G401 (cell line): ENCODE data around the gene BLOC1S5. TPM values are rescaled to one million over a fixed set of nuclear protein-coding genes. Genes with fewer than 3 reads are reported as not detected.
A peak's percentile ranks its signal among the peaks of the same experiment; 100 is the strongest.
"Not testable (repeated sequence)": the region's sequence is repeated elsewhere in the genome, so short reads cannot be mapped to it uniquely, and the experiment has no call there.

Experiments used
- DNase-seq: peaks from one replicate; pipeline ENCODE4 v3.0.0-alpha.2; 2015; ENCODE audit warnings: low spot score
- in situ Hi-C: cut with HindIII; loops from 2 replicates; pipeline ENCODE4 v1.10.0; 2016; ENCODE audit warnings: low sequenced_read_pairs, mixed read lengths
- total RNA-seq: library from RNA; depleted of rRNA; stranded (reverse); fragments of >200 nt; shearing (Covaris generic); gene quantifications from 2 replicates; pipeline ENCODE4 v1.2.3, GENCODE V29; 2014

BLOC1S5 gene
- total RNA-seq, 1 experiment from 2014 or later, result 40.9 TPM

GRCh38 chr6:8057263-8057662 is 6.9 kb downstream of the BLOC1S5 start:
- no peak for DNase-seq
- in situ Hi-C loops, result no loop called here

GRCh38 chr6:8054276-8054675 is 9.9 kb downstream of the BLOC1S5 start:
- DNase-seq, result no peak
- in situ Hi-C loops, result no loop called here

- in situ Hi-C loops, result no loop called here
- no peak for DNase-seq
Observed at GRCh38 chr6:8047541-8048292, 16.5 kb downstream of the BLOC1S5 start.

- in situ Hi-C loops, DNase-seq: not testable (repeated sequence)
Observed at GRCh38 chr6:8045769-8046168, 18.4 kb downstream of the BLOC1S5 start.

- in situ Hi-C loops, result no loop called here
- DNase-seq, result no peak
Observed at GRCh38 chr6:8043221-8043620, 21.0 kb downstream of the BLOC1S5 start.

GRCh38 chr6:8041913-8042583 is 22.1 kb downstream of the BLOC1S5 start:
- in situ Hi-C loops, result no loop called here
- DNase-seq, result no peak

GRCh38 chr6:8034107-8034506 is 30.1 kb downstream of the BLOC1S5 start:
- in situ Hi-C loops, result not testable (repeated sequence)

GRCh38 chr6:8030920-8031319 is 33.3 kb downstream of the BLOC1S5 start:
- in situ Hi-C loops, result no loop called here

More at GRCh38 chr6:8034107-8034506, 30.1 kb downstream of the BLOC1S5 start:
- not testable (repeated sequence) for DNase-seq

GRCh38 chr6:8029243-8029870 is 34.8 kb downstream of the BLOC1S5 start:
- in situ Hi-C loops, result no loop called here
- no peak for DNase-seq

More at GRCh38 chr6:8030920-8031319, 33.3 kb downstream of the BLOC1S5 start:
- DNase-seq, result no peak

GRCh38 chr6:8027965-8028651 is 36.1 kb downstream of the BLOC1S5 start:
- in situ Hi-C loops, result no loop called here
- no peak for DNase-seq

- in situ Hi-C loops, result no loop called here
- no peak for DNase-seq
Observed at GRCh38 chr6:8026800-8027199, 37.4 kb downstream of the BLOC1S5 start.

GRCh38 chr6:8025191-8025590 is 39.0 kb downstream of the BLOC1S5 start:
- DNase-seq, result no peak
- in situ Hi-C loops, result no loop called here

GRCh38 chr6:8023638-8024037 is 40.6 kb downstream of the BLOC1S5 start:
- in situ Hi-C loops, result no loop called here
- no peak for DNase-seq

- in situ Hi-C loops, result no loop called here
Observed at GRCh38 chr6:8020083-8020482, 44.1 kb downstream of the BLOC1S5 start.

GRCh38 chr6:8017705-8018104 is 46.5 kb downstream of the BLOC1S5 start:
- DNase-seq, result no peak
- in situ Hi-C loops, result no loop called here

More at GRCh38 chr6:8020083-8020482, 44.1 kb downstream of the BLOC1S5 start:
- no peak for DNase-seq

GRCh38 chr6:8017276-8017701 is 46.9 kb downstream of the BLOC1S5 start:
- DNase-seq, result no peak
- in situ Hi-C loops, result no loop called here

GRCh38 chr6:8014947-8015346 is 49.2 kb downstream of the BLOC1S5 start:
- DNase-seq, result no peak
- in situ Hi-C loops, result no loop called here

GRCh38 chr6:8013763-8014162 is 50.4 kb downstream of the BLOC1S5 start:
- in situ Hi-C loops, result no loop called here
- no peak for DNase-seq

- DNase-seq, result peak; percentile 9
- in situ Hi-C loops, result no loop called here
Observed at GRCh38 chr6:8006208-8006607, 58.0 kb downstream of the BLOC1S5 start.

- DNase-seq, result no peak
- in situ Hi-C loops, result no loop called here
Observed at GRCh38 chr6:8005136-8005535, 59.1 kb downstream of the BLOC1S5 start.
